Panc1 (cell line): ENCODE results near the gene CC2D1A. TPM values are rescaled to one million over a fixed set of nuclear protein-coding genes. Genes with fewer than 3 reads are reported as not detected.

Experiments used
- ATAC-seq: fragments of 200-7000 bp; cut with Tn5 transposase; 2 replicates; pipeline ENCODE4 v1.9.1; 2020; ENCODE audit warnings: mild to moderate bottlenecking, moderate library complexity
- BruUV-seq: library from RNA; stranded (reverse); fragments of 400-500 nt; replicated peaks from 2 replicates; lab custom pipeline; 2021; lab: Mats Ljungman, UMichigan
- CTCF ChIA-PET: fragments of 300-600 bp; sonication (Branson Sonifier 250); formaldehyde crosslinking; loops from one replicate; lab custom pipeline; 2022; ENCODE audit warnings: antibody characterized with exemption; lab: Charles Lee
- POLR2A ChIA-PET: fragments of 300-600 bp; sonication (Branson Sonifier 250); formaldehyde crosslinking; loops from one replicate; lab custom pipeline; 2022; ENCODE audit warnings: antibody characterized with exemption; lab: Charles Lee
- DNase-seq: peaks from one replicate; pipeline ENCODE4 v3.0.0-alpha.2; 2010; ENCODE audit warnings: low read depth, low spot score
- H3K27ac ChIP-seq: 2 replicates; pipeline ENCODE4 v1.5.1; 2011; ENCODE audit warnings: mild to moderate bottlenecking, low read length, inconsistent platforms
- H3K27me3 ChIP-seq: fragments of 200-500 bp; sonication (Bioruptor generic); 2 replicates; pipeline ENCODE4 v1.6.0; 2014; ENCODE audit warnings: low read length, inconsistent platforms; ENCODE audit not compliant: control insufficient read depth, insufficient read depth
- H3K36me3 ChIP-seq: fragments of 200-500 bp; sonication (Bioruptor generic); 2 replicates; pipeline ENCODE4 v1.5.1; 2014; ENCODE audit warnings: inconsistent platforms, mild to moderate bottlenecking, low read length, moderate library complexity; ENCODE audit not compliant: control insufficient read depth, insufficient read depth
- H3K4me1 ChIP-seq: 2 replicates; pipeline ENCODE4 v1.5.1; 2011; ENCODE audit warnings: inconsistent platforms, mild to moderate bottlenecking, low read length, moderate library complexity; ENCODE audit not compliant: control insufficient read depth, insufficient read depth
- H3K4me3 ChIP-seq, 2 experiments: 2 replicates each; pipeline ENCODE4 v1.5.1; 2011 to 2012; ENCODE audit warnings: low read depth in 2 of 2, low read length in 2 of 2, mild to moderate bottlenecking in 2 of 2, inconsistent platforms in 1 of 2, moderate library complexity in 1 of 2
- H3K9me3 ChIP-seq: fragments of 200-500 bp; sonication (Bioruptor generic); 2 replicates; pipeline ENCODE4 v1.5.1; 2014; ENCODE audit warnings: low read depth, mild to moderate bottlenecking, inconsistent platforms, low read length, moderate library complexity; ENCODE audit not compliant: control insufficient read depth, insufficient read depth
- CTCF ChIP-seq: fragments of 450-650 bp; IDR thresholded peaks from 2 replicates; pipeline ENCODE4 v1.5.1; 2017; ENCODE audit warnings: mild to moderate bottlenecking
- POLR2AphosphoS5 ChIP-seq: IDR thresholded peaks from 2 replicates; pipeline ENCODE4 v1.6.1; 2012; ENCODE audit warnings: mild to moderate bottlenecking, low read depth, low read length, moderate library complexity
- REST ChIP-seq, 2 experiments: IDR thresholded peaks; 2 replicates each; pipeline ENCODE4 v1.6.1; 2011 to 2012; ENCODE audit warnings: low read depth in 2 of 2, control low read depth in 1 of 2, low read length in 1 of 2, mild to moderate bottlenecking in 1 of 2, moderate library complexity in 1 of 2; ENCODE audit not compliant: insufficient read depth in 1 of 2
- SIN3A ChIP-seq: IDR thresholded peaks from 2 replicates; pipeline ENCODE4 v1.6.1; 2012; ENCODE audit warnings: low read depth, mild to moderate bottlenecking, low read length, moderate library complexity, borderline replicate concordance; ENCODE audit not compliant: insufficient read depth
- TCF7L2 ChIP-seq: IDR thresholded peaks from 2 replicates; pipeline ENCODE4 v1.6.1; 2011; ENCODE audit warnings: mild to moderate bottlenecking, low read depth, low read length, inconsistent platforms
- in situ Hi-C: cut with HindIII; loops from 2 replicates; pipeline ENCODE4 v1.10.0; 2016; ENCODE audit warnings: low sequenced_read_pairs, low pct_unique_long_range_greater_than_20kb
- intact Hi-C: fragments of 100-400 bp; cut with micrococcal nuclease; formaldehyde crosslinking; loops from one replicate; pipeline ENCODE4 v1.10.0; 2022; ENCODE audit not compliant: unreplicated experiment
- total RNA-seq: library from RNA; stranded (reverse); gene quantifications from one replicate; pipeline ENCODE4 v1.2.1, GENCODE V29; 2021; ENCODE audit not compliant: unreplicated experiment

The CC2D1A gene
- total RNA-seq, 1 experiment from 2014 or later: 28.0 TPM

- in situ Hi-C loops (no loop called here), intact Hi-C loops (no loop called here)
- DNase-seq (no peak), ATAC-seq (peak; percentile 23)
- Histone ChIP-seq H3K27me3 (no peaks in the 10 kb centered on the region), H3K4me1 (peaks cover 6% of the 10 kb centered on the region), H3K27ac (peak overlapping the region; percentile 51), H3K9me3 (no peaks in the 10 kb centered on the region), H3K36me3 (no peaks in the 10 kb centered on the region; the same call in 1 of the 2 replicates), H3K4me3 (peak overlapping the region; percentile 66 to 84)
- no peak for TF ChIP-seq SIN3A
- TF ChIP-seq CTCF: no peak
- no peak for TF ChIP-seq REST (IDR thresholded peaks at IDR 0.05; ENCODE audit: insufficient read depth in 1 of 2, low read depth in 2 of 2, low read length in 1 of 2)
- no peak for TF ChIP-seq POLR2AphosphoS5
- TF ChIP-seq TCF7L2: no peak
- ChIA-PET CTCF (no interaction called here), POLR2A (no interaction called here)
- BruUV-seq: no TSS peak
Observed at GRCh38 chr19:13951799-13952153, 45.8 kb downstream of the CC2D1A start.

- ChIA-PET POLR2A (no interaction called here), CTCF (no interaction called here)
- TF ChIP-seq SIN3A: peak; percentile 62; the same call in 1 of the 2 replicates
- 0 out of 2 replicates have a peak, but pooled peaks have one; percentile 47 for TF ChIP-seq POLR2AphosphoS5
- TF ChIP-seq REST (IDR thresholded peaks at IDR 0.05; ENCODE audit: insufficient read depth in 1 of 2, low read depth in 2 of 2, low read length in 1 of 2): no peak
- ATAC-seq (peak; percentile 98), DNase-seq (peak; percentile 95)
- Histone ChIP-seq H3K27ac (peak within 1 kb of the TSS; percentile 84), H3K4me1 (peaks cover 6% of the 10 kb centered on the region), H3K9me3 (no peaks in the 10 kb centered on the region), H3K4me3 (peak within 1 kb of the TSS; percentile 82 to 84), H3K27me3 (no peaks in the 10 kb centered on the region), H3K36me3 (no peaks in the 10 kb centered on the region; the same call in 1 of the 2 replicates)
- in situ Hi-C loops: no loop called here
- no TSS peak for BruUV-seq
- intact Hi-C loops: no loop called here
Observed at GRCh38 chr19:13952154-13952930, 46.3 kb downstream of the CC2D1A start, which contains the start of gene DCAF15. Gene DCAF15, plus strand, starts transcription at chr19:13952509. Its CDS starts 4 bp downstream, at chr19:13952513.
